Right lobe of liver (tissue), 4 donors: ENCODE measurements around the gene NOD1.

Source experiments
- POLR2A ChIP-seq: fragments of 450-650 bp; IDR thresholded peaks from one replicate; pipeline ENCODE4 v1.6.1; 2017; ENCODE audit warnings: antibody characterized with exemption, mild to moderate bottlenecking
- TF ChIP-seq, protein P1 (sequence below), 4 donors: fragments of 200-600 bp in 3 of 4; fragments of 450-650 bp in 1 of 4; IDR thresholded peaks; one replicate each; pipeline versions ENCODE4 v1.5.1 to v1.8.0; 2016 to 2022; ENCODE audit warnings: antibody characterized with exemption in 4 of 4, mild to moderate bottlenecking in 2 of 4
- donor health status: DM: no; HTN: no; CAD: no.
- donor health status: DM: no; HTN: no; CAD: no.
- donor health status: DM: no; HTN: yes; CAD: no.

DNA sequence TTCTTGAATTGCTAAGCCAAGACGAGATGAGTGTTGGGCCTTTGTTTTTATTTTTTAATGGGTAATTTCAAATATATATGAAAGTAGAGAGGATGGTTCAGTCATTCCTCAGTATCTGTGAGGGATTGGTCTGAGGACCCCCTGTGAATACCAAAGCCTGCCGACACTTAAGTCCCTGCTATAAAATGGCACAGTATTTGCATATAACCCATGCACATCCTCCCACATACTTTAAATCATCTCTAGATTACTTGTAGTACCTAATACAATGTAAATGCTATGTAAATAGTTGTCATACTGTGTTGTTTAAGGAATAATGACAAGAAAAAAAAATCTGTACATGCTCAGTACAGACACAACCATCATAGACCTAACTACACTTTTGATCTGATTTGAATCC, 73.4 kb downstream of the NOD1 start:
- TF ChIP-seq POLR2A: no peak
- TF ChIP-seq, protein P1, sequence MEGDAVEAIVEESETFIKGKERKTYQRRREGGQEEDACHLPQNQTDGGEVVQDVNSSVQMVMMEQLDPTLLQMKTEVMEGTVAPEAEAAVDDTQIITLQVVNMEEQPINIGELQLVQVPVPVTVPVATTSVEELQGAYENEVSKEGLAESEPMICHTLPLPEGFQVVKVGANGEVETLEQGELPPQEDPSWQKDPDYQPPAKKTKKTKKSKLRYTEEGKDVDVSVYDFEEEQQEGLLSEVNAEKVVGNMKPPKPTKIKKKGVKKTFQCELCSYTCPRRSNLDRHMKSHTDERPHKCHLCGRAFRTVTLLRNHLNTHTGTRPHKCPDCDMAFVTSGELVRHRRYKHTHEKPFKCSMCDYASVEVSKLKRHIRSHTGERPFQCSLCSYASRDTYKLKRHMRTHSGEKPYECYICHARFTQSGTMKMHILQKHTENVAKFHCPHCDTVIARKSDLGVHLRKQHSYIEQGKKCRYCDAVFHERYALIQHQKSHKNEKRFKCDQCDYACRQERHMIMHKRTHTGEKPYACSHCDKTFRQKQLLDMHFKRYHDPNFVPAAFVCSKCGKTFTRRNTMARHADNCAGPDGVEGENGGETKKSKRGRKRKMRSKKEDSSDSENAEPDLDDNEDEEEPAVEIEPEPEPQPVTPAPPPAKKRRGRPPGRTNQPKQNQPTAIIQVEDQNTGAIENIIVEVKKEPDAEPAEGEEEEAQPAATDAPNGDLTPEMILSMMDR (IDR thresholded peaks at IDR 0.05): no peak
